ENCODE measurements around the gene PSMD7.
A peak's percentile ranks its signal among the peaks of the same experiment; 100 is the strongest.

PSMD7 gene

DNA sequence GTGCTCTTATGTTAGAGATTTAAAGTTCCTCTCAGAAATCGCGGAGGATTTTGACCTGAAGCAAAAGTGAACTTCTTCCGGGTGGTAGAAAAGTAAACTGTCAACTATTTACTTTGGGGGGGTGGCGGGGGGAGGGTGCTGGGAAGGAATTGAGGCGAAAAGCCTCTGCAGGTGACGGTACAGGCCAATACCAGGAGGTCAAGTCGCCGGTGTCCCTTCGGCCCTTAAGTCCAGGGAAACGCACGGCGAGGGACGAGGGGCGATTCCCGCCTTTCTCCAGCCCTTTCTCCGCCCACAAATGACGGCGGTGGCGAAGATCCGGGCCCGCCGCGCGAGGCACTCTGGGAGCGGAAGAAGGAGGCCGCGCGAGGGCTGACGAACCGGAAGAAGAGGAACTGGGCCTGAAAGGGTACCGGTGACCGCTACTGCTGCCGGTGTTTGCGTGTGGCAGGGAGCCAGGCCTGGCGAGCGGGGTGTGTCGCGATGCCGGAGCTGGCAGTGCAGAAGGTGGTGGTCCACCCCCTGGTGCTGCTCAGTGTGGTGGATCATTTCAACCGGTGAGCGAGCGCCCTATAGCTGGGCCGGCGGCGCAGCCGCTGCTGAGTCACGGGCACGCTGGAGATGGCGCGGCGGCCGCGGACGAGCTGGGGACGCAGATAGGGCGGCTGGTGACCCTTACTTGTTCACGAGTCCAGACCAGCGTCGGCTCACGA, at the start of gene PSMD7:
Gene PSMD7, plus strand, starts transcription at position 383 of the 713 bp plus-strand sequence. Its CDS starts 101 bp downstream, at position 484.
- peak; percentile 64 for FAIRE-seq

GRCh38 chr16:74249254-74249653, 47.4 kb upstream of the PSMD7 start:
- FAIRE-seq (no peak), DNase-seq (ENCODE audit: low spot score) (no peak)

More for the DNA sequence above, at the start of gene PSMD7:
- peak; percentile 76 for DNase-seq (ENCODE audit: low spot score)

- FAIRE-seq = no peak
These were observed 46.8 kb upstream of the PSMD7 start for GRCh38 chr16:74249846-74250245.

GRCh38 chr16:74252329-74252728, 44.3 kb upstream of the PSMD7 start:
- DNase-seq (ENCODE audit: low spot score) (no peak), FAIRE-seq (no peak)

More at GRCh38 chr16:74249846-74250245, 46.8 kb upstream of the PSMD7 start:
- DNase-seq (ENCODE audit: low spot score) = no peak

DNA sequence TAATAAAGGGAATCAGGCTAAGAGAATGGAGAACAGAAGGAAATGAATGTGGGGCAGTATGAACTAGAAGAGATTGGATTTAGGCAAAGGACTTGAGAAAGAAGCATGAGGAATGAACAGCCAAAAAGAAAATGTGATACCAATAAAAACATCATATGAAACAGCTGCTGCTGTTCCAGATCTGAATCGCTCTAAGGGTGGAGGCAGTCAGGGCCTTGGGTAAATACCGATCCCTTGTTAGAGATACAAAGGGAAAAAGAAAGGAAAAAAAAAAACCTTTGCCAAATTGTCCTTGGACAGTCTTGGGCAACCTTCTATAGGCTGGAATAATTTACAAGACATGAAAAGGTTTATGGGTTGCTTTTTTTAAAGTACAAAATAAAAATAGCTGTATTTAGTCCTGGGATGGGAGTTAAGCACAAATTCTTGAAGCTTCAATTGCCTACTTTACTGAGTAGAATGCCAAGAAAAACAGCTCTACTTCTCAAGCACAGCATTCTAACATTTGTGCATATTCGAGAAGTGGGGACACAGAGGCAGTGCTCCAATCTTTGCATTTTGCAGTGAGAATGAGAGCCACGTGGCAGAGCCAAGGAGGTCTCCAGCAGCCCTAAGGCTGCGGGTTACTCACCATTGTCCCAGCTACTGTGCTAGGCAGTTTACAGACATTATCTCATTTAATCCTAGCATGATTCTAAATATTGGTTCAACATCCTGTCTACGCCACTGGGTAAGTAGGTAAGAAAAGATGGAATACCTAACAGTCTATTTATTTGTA, 43.3 kb upstream of the PSMD7 start:
- DNase-seq (ENCODE audit: low spot score) = no peak
- FAIRE-seq = no peak

DNA sequence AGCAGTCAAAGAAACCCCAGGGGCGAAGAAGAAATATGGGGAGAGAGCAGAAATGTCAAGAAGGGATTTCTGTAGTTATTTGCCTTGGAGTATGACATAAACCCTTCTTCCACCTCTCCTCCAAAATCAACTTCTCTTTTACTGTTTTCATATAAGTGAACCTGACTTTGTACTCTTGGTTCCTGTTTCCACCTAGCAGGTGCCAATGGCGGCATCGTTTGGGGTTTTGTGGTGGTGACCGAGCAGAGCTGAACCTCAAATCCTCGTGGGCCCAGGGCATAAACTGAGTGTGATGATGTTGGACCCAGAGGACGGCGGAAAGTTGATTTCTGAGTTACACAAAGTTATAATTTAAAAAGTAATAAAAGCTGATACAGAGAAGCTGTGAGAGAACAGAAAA, 39.6 kb upstream of the PSMD7 start:
- FAIRE-seq (no peak), DNase-seq (ENCODE audit: low spot score) (no peak)

DNA sequence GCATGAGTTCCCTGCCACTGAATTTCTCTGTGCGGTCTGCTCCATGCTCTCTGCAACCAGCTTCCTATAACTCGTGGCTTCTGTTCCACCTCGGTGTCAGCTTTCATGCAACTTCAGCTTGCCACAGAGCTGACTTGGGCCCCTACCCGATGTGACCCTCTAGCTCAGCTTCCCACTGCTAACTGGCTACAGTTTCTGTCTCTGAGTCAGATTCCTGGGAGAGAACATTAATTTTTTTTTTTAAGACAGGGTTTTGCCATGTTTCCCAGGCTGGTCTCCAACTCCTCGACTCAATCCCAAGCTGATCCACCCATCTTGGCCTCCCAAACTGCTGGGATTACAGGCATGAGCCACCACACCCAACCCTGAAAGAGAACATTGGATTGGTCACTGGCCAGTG, 35.5 kb upstream of the PSMD7 start:
- DNase-seq (ENCODE audit: low spot score) (no peak), FAIRE-seq (no peak)

DNA sequence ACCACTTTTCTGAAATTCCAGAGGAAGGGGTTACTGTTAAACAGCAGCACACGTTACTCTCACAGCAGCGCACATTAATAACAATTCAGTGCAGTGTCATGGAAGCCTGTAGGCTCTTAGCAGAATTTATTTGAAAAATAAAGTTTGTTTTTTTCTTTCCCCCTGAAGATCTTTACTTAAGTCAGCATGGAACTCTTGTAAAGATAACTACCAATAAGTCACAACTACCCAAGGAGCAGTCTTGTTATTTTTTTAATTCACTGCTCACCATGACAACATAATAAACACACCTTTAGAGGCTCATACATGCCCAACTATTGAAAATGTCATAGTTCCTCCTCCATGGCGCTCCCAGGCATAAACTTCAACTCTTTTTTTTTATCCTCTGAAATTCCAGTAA, 31.8 kb upstream of the PSMD7 start:
- FAIRE-seq (no peak), DNase-seq (ENCODE audit: low spot score) (no peak)

GRCh38 chr16:74268372-74268782, 28.2 kb upstream of the PSMD7 start:
- no peak for FAIRE-seq
- DNase-seq (ENCODE audit: low spot score) = no peak

DNA sequence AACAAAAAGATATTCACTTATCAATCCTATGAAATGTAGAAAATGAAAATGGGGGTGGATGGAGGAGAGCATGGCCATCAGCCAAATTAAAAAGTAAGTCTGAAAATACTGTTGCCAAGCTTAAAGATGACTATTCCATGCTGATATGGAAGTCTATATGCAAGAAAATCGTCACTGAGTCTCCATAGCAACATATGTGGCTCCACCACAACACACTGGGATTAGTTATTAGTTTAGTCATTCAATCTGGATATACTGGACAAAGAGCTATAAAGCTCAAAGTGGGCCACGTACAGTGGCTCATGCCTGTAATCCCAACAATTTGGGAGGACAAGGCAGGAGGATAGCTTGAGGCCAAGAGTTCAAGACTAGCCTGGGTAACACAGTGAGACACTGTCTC, 24.7 kb upstream of the PSMD7 start:
- DNase-seq (ENCODE audit: low spot score) (peak; percentile 20), FAIRE-seq (no peak)

DNA sequence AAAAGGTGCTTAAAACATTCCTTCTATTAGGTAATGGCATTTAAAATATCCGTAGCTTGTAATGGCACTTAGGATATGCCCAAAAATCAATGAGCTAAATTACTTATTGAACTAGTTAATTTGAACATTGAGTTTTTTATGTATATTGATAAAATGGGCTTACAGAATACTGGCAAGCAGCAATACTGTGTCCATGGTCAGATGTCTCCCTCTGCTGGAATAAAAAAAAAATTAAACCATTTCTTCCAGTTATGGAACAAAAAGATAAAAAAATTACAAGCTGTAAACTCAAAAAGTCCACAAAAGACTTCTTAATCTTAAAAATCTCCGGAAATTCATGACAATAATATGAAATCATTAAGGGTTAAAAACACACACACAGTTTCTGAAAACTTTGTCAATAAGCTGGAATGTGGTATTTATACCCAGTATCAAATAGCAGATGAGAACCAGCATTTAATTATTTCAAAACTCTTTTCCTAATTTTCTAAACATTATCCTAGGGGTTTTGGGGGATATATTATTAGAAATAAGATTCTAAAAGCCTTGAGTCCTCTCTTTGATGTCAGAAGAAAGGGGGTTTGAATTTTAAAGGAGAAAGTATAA, 21.5 kb upstream of the PSMD7 start:
- FAIRE-seq (peak; percentile 45), DNase-seq (ENCODE audit: low spot score) (peak; percentile 10)

DNA sequence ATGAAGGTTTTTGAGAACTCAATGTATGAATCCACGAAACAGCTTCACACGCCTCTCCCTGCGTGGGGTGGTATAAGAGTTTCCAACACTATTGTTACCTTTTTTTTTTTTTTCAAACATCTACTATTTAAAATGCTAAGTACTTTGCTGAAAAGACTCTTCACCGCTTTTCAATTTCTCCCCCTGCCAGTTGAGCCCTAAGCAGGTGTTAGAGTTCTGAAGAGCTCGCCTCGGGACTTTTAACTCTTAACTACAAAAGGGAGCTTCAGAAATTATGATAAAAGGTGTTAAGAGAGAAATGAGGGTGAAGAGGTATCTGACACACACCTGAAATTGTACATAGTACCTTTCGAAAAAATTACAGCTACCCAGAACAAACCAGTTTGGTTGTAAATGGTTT, 20.9 kb upstream of the PSMD7 start:
- FAIRE-seq (no peak), DNase-seq (ENCODE audit: low spot score) (no peak)

DNA sequence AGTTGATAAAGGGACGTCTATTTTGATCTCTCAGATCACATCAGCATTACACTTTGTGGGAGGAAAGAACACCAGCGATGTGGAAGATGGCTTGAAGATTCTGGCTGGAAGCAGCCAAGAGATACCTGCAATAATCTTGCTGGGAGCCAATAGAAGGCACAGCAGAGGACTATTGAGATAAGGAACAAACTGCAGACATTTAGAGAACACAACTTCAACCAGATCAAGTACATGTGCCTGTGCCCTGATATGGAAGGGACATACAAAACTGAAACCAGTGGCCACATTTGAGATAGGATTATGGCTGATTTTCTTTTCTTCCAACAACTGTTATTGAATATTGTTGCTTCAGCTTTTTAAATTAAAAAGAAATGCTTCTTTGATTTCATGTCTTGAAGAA, 18.6 kb upstream of the PSMD7 start:
- DNase-seq (ENCODE audit: low spot score) (no peak), FAIRE-seq (no peak)

GRCh38 chr16:74279266-74279665, 17.3 kb upstream of the PSMD7 start:
- DNase-seq (ENCODE audit: low spot score) (no peak), FAIRE-seq (no peak)

DNA sequence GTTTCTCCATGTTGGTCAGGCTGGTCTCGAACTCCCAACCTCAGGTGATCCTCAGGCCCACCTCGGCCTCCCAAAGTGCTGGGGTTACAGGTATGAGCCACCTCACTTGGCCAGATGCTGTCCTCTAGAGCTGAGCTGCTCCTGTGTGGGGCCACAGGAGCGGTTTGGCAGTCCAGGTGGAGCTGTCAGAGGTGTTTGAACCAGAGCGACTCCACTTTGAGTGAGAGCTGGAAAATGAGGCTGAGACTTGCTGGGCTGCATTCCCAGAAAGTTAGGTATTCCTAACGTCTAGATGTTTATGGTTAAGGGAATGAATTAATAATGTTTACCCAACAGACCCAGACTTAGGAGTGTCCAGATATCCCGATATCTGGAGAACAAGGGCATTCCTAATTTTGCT, 16.8 kb upstream of the PSMD7 start:
- DNase-seq (ENCODE audit: low spot score) (no peak), FAIRE-seq (no peak)

DNA sequence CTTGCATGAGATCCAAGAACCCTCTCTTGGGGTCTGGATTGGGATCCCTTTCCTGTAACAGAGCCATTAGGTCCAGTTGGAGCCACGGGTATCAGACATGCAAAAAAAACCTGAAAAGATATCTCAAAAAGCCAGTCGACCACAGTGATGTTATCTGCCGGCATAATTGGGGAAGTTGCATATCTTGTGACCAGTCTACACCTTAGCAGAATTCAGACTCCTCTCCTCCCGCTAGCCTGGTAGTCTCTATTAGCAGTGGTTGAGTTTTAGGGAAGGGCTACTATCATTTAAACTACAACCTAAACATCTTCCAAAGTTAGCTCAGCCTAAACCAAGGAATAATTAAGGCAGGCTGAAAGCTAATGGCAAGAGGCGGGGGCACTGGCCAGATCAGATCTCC, 16.2 kb upstream of the PSMD7 start:
- no peak for FAIRE-seq
- DNase-seq (ENCODE audit: low spot score) = no peak

DNA sequence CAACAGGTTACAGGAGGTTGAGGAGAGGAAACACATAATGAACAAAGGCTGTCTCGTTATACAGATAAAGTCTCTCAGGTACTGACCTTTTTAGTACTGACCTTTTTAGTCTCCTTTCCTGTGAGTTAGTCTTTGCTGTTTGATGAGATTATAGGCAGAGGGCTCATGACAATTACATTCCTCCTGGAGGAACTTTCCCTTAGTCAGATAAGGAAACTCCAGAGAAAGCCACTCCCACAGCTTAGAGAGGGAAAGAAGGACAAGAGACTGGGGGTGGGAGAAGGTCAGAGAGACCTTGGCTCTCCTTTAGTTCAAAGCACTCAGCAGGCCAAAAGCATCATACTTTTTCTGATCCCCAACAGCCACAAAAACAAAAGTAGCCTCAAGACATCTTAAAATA, 15.3 kb upstream of the PSMD7 start:
- no peak for DNase-seq (ENCODE audit: low spot score)
- FAIRE-seq = no peak

- no peak for FAIRE-seq
- DNase-seq (ENCODE audit: low spot score) = no peak
These were observed 12.9 kb upstream of the PSMD7 start for GRCh38 chr16:74283716-74284115.

DNA sequence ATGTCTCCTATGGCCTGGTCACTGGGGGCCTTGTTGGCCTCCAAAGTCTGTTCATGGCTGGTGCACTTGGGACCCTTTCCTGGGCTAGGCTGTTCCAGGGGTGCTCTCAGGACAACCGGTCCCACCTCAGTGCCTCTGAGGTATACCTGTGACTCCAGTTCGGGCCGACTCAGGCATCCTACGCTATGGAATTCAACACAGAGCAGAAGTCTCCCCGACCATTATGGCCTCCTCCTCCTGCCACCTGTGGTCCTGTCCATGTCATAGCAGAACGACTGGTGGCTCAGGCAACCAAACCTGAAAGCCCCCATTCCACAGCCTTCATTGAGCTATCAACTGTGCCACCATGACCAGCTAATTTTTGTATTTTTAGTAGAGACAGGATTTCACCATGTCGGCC, 8.5 kb upstream of the PSMD7 start:
- DNase-seq (ENCODE audit: low spot score) (no peak), FAIRE-seq (no peak)

- no peak for FAIRE-seq
These were observed 6.3 kb upstream of the PSMD7 start for GRCh38 chr16:74290356-74290755.

GRCh38 chr16:74291176-74291575, 5.4 kb upstream of the PSMD7 start:
- DNase-seq (ENCODE audit: low spot score) (no peak), FAIRE-seq (no peak)

More at GRCh38 chr16:74290356-74290755, 6.3 kb upstream of the PSMD7 start:
- DNase-seq (ENCODE audit: low spot score) = no peak

DNA sequence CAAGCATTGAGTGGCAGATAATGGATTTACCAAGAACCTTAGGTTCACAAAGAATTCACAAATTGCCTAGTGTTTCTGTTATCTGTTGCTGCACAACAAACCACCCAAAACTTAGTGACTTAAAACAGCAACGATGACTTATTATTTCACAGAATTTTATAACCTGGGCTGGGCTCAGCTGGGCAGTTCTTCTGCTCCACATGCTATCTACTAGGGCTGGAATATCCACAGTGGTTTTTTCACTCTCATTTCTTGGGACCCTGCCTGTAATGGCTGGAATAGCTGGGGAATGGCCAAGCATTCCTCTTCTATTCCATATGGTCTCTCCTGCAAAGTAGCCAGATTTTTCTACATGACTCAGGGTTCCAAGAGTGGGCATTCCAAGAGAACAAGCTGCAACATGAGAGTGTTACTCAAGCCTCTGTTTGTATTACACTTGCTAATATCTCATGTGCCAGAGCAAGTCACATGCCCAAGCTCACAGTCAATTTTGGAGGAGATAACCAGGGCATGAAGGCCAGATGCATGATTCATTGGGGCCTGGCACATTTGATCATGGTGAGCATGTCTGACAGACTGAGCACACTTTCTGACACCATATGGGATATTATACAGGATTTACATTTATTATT, 4.9 kb upstream of the PSMD7 start:
- FAIRE-seq (no peak), DNase-seq (ENCODE audit: low spot score) (peak; percentile 8)
